BLaER1 (cell line): ENCODE measurements around the gene PRAMEF12.
"Not testable (repeated sequence)": the region's sequence is repeated elsewhere in the genome, so short reads cannot be mapped to it uniquely, and the experiment has no call there.

Experiments
- H3K27ac ChIP-seq: shearing (Covaris generic); formaldehyde crosslinking; 2 replicates; pipeline ENCODE4 v1.8.1; 2022
- H3K27me3 ChIP-seq: shearing (Covaris generic); formaldehyde crosslinking; 2 replicates; pipeline ENCODE4 v1.8.1; 2022
- H3K36me3 ChIP-seq: shearing (Covaris generic); formaldehyde crosslinking; 2 replicates; pipeline ENCODE4 v1.8.1; 2022
- H3K4me1 ChIP-seq: shearing (Covaris generic); formaldehyde crosslinking; 2 replicates; pipeline ENCODE4 v1.8.1; 2022
- H3K4me2 ChIP-seq: shearing (Covaris generic); formaldehyde crosslinking; 2 replicates; pipeline ENCODE4 v1.8.1; 2022
- H3K4me3 ChIP-seq: shearing (Covaris generic); formaldehyde crosslinking; 2 replicates; pipeline ENCODE4 v1.8.1; 2022
- H3K9ac ChIP-seq: shearing (Covaris generic); formaldehyde crosslinking; 2 replicates; pipeline ENCODE4 v1.8.1; 2022
- H3K9me3 ChIP-seq: shearing (Covaris generic); formaldehyde crosslinking; 2 replicates; pipeline ENCODE4 v1.8.1; 2022
- H4K20me1 ChIP-seq: shearing (Covaris generic); formaldehyde crosslinking; 2 replicates; pipeline ENCODE4 v1.8.1; 2022
- Cebpa-rat ChIP-seq: shearing (Covaris generic); IDR thresholded peaks from 2 replicates; pipeline ENCODE4 v1.8.1; 2022

PRAMEF12 gene

DNA sequence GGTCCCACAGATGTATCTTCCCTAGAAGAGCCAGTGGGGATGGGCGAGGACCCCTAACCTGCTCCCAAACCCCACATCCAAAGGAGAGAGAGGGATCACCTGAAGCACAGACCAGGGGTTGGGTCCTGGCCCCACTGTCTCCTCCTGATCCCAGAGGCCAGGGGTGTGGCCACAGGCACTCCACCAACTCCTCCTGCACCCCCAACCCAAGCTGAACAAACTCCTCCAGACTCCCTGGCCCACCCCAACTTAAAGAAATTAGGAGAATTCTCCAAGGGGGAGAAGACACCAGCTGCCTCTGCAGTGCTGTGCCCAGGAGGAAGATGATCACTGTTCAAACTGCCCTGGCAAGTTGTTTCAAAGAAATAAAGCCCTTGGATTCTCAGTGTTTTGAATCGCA, 4.5 kb upstream of the PRAMEF12 start:
- Histone ChIP-seq H3K4me3 (no peak overlapping the region), H3K4me2 (no peak overlapping the region), H3K9ac (no peak overlapping the region), H3K9me3 (no peaks in the 10 kb centered on the region), H3K27me3 (no peaks in the 10 kb centered on the region), H3K27ac (no peak overlapping the region), H3K36me3 (no peaks in the 10 kb centered on the region), H3K4me1 (no peaks in the 10 kb centered on the region), H4K20me1 (no peaks in the 10 kb centered on the region)
- no peak for TF ChIP-seq Cebpa-rat

DNA sequence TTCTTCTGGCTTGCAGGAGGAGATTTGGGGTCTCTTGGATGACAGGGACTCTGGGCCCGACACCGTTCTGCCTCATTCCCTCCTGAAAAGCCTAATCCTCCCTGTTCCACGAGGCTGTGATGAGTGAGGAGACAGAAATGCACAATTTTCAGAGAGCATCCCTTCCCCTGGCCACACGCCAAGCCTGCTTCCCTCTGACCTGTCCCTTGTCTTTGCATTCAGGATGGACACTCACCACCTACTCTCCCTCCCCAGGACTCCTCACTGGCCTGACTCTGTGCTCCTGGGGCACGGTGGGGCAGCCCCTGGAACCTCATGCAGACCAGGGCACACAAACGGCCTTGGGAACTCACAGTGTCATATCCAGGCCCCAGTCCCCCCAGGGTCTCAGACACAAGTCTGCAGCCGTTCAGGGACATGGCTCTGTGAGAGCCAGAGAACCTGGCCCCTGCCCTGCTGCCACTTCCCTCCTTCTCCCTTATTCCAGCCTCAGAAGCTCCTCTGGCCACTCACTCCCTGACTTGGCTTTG, 3.5 kb upstream of the PRAMEF12 start:
- H3K4me2 ChIP-seq: no peak overlapping the region
- H3K9ac ChIP-seq: no peak overlapping the region
- no peaks in the 10 kb centered on the region for H3K27me3 ChIP-seq
- no peaks in the 10 kb centered on the region for H3K36me3 ChIP-seq
- H3K9me3 ChIP-seq: no peaks in the 10 kb centered on the region
- TF ChIP-seq Cebpa-rat: no peak
- H4K20me1 ChIP-seq: no peaks in the 10 kb centered on the region
- H3K4me1 ChIP-seq: no peaks in the 10 kb centered on the region
- no peak overlapping the region for H3K4me3 ChIP-seq
- no peak overlapping the region for H3K27ac ChIP-seq

DNA sequence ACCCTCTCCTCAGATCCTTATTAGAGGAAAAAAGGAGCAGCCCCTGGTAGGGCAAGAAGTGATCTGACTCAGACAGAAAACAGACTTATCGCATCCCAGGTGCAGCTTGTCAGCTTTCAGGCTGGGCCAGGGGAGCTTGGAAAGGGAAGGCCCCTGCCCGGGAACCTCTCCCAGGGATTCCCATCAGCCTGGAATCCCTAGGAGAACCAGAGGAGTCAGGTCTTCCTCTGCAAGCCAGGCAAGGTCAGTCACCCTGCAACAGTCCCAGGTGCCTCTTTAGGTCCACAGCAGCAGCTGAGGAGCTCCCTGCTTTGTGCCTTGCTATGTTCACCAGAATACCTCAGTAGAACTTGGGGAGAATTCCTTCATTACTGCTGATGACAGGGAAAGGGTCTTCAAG, 2.9 kb upstream of the PRAMEF12 start:
- no peaks in the 10 kb centered on the region for H3K27me3 ChIP-seq
- H3K27ac ChIP-seq: no peak overlapping the region
- H3K36me3 ChIP-seq: no peaks in the 10 kb centered on the region
- no peak overlapping the region for H3K9ac ChIP-seq
- H3K9me3 ChIP-seq: no peaks in the 10 kb centered on the region
- H3K4me3 ChIP-seq: no peak overlapping the region
- no peaks in the 10 kb centered on the region for H4K20me1 ChIP-seq
- H3K4me2 ChIP-seq: no peak overlapping the region
- TF ChIP-seq Cebpa-rat: no peak
- no peaks in the 10 kb centered on the region for H3K4me1 ChIP-seq

DNA sequence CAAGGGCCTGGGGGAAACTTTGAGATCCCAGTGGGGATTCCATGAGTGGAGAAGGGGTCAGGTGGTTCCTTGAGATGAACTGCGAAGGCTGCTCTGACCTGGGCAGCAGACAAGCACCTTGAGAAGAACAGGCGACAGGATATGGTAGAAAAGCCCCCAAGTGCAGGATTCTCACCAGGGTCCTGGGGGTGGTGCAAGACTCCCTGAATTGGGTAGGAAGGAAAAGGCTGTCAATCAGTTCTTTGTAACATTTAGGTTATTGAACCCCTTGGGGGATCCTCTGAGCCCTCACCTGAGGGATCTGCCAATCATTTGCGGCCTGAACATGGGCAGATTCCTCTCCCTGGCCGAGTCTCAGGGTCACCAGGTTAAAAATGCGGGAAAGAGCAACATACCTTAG, 2.4 kb upstream of the PRAMEF12 start:
- Histone ChIP-seq H4K20me1 (no peaks in the 10 kb centered on the region), H3K9ac (no peak overlapping the region), H3K4me2 (no peak overlapping the region), H3K36me3 (no peaks in the 10 kb centered on the region), H3K4me1 (no peaks in the 10 kb centered on the region), H3K27me3 (no peaks in the 10 kb centered on the region), H3K27ac (no peak overlapping the region), H3K4me3 (no peak overlapping the region), H3K9me3 (no peaks in the 10 kb centered on the region)
- no peak for TF ChIP-seq Cebpa-rat

DNA sequence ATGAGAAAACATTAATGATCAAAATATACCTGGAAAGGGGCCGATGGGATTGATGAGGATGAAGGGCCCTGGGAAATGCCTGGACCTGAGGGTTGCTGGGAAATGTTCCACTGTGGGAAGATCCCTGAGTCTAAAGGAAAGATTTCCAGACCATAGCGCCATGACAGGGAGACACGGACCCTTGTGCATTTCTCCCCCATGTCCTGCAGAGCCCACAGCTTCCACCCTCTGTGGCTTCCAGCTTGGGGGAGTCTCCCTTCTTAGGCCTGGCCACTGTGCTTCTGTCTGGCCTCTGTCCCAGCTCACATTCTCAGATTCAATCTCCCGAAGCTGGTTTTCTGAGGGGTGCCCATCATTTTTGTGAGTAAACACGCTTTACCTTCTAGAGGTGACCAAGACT, 1.0 kb upstream of the PRAMEF12 start:
- H3K27me3 ChIP-seq: no peaks in the 10 kb centered on the region
- TF ChIP-seq Cebpa-rat: no peak

DNA sequence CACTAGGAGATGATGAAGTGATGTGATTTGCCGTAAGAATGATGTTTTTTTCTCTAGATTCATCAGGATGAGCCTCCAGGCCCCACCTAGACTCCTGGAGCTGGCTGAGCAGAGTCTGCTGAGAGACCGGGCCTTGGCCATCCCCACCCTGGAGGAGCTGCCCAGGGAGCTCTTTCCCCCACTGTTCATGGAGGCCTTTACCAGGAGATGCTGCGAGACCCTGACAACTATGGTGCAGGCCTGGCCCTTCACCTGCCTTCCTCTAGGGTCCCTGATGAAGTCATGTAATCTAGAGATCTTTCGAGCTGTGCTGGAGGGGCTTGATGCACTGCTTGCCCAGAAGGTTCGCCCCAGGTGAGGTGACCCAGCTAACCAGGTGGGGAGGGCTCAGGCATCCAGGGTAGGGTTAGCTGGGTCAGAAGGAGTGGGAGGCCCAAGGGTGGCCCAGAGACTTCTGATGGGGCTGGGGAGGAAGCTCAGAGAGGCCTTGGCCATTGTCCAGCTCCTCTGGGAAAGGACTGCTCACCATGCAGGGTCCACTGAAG, 1.3 kb downstream of the PRAMEF12 start:
- Histone ChIP-seq H3K9me3 (no peaks in the 10 kb centered on the region), H3K9ac (no peak overlapping the region), H3K4me1 (no peaks in the 10 kb centered on the region), H3K27ac (no peak overlapping the region), H4K20me1 (no peaks in the 10 kb centered on the region), H3K27me3 (no peaks in the 10 kb centered on the region), H3K36me3 (no peaks in the 10 kb centered on the region), H3K4me3 (no peak overlapping the region), H3K4me2 (no peak overlapping the region)
- TF ChIP-seq Cebpa-rat: no peak

More for the DNA sequence above, 1.0 kb upstream of the PRAMEF12 start:
- no peaks in the 10 kb centered on the region for H3K36me3 ChIP-seq
- H3K4me2 ChIP-seq: no peak overlapping the region
- no peaks in the 10 kb centered on the region for H4K20me1 ChIP-seq
- no peaks in the 10 kb centered on the region for H3K4me1 ChIP-seq
- no peak overlapping the region for H3K27ac ChIP-seq
- H3K4me3 ChIP-seq: no peak overlapping the region
- no peaks in the 10 kb centered on the region for H3K9me3 ChIP-seq
- H3K9ac ChIP-seq: no peak overlapping the region

DNA sequence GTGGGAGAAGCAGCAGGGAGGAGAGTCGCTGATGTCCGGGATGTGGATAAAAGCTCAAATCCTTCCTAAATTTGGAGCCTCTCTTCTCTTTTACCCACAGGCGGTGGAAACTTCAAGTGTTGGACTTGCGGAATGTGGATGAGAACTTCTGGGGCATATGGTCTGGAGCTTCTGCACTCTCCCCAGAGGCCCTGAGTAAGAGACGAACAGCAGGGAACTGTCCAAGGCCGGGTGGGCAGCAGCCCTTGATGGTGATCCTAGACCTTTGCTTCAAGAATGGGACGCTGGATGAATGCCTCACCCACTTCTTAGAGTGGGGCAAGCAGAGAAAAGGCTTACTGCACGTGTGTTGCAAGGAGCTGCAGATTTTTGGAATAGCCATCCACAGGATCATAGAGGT, 1.9 kb downstream of the PRAMEF12 start:
- Histone ChIP-seq H3K4me3 (no peak overlapping the region), H3K27ac (no peak overlapping the region), H3K4me1 (no peaks in the 10 kb centered on the region), H3K9ac (no peak overlapping the region), H4K20me1 (no peaks in the 10 kb centered on the region), H3K27me3 (no peaks in the 10 kb centered on the region), H3K9me3 (no peaks in the 10 kb centered on the region), H3K4me2 (no peak overlapping the region), H3K36me3 (no peaks in the 10 kb centered on the region)
- TF ChIP-seq Cebpa-rat: no peak

DNA sequence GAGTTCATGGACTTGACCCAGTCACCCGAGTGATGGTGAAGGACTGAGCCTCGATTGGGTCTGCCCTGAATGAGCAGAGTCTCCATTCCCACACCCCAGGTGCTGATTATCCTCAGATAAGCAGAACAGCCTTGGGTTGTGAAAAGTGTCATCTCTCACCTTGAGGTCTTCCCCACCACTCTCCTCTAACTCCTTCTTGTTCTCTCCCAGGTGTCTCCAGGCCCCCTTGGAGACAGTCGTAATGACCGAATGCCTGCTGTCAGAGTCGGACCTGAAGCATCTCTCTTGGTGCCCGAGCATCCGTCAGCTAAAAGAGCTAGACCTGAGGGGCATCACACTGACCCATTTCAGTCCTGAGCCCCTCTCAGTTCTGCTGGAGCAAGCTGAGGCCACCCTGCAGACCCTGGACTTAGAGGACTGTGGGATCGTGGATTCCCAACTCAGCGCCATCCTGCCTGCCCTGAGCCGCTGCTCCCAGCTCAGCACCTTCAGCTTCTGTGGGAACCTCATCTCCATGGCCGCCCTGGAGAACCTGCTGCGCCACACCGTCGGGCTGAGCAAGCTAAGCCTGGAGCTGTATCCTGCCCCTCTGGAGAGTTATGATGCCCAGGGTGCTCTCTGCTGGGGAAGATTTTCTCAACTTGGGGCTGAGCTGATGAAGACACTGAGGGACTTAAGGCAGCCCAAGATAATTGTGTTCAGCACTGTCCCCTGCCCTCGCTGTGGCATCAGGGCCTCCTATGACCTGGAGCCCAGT, 3.4 kb downstream of the PRAMEF12 start:
- no peak overlapping the region for H3K27ac ChIP-seq

DNA sequence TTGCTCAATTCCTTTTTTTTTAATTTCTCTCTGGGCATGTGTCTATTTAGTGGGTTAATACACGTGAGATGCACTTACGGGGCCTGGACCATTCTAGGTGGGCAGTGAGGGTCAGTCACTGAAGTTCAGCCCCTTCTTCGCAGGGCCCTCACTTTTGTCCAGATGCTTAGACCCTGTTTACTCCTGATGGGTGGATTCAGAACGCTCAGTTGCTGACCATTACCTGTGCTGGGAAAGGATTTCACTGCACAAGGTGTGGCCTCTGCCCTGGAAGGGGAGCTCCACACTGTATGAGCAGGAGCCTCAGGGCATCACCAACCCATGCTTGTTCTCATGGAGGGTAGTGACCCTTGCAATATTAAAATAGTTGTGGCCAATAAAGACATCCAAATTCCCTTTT, 4.5 kb downstream of the PRAMEF12 start:
- Histone ChIP-seq H4K20me1 (no peaks in the 10 kb centered on the region), H3K36me3 (no peaks in the 10 kb centered on the region), H3K9ac (no peak overlapping the region), H3K27ac (no peak overlapping the region), H3K4me1 (no peaks in the 10 kb centered on the region), H3K4me3 (no peak overlapping the region), H3K27me3 (no peaks in the 10 kb centered on the region), H3K9me3 (no peaks in the 10 kb centered on the region), H3K4me2 (no peak overlapping the region)
- TF ChIP-seq Cebpa-rat: no peak

More for the DNA sequence above, 3.4 kb downstream of the PRAMEF12 start:
- no peak for TF ChIP-seq Cebpa-rat
- Histone ChIP-seq H3K9ac (no peak overlapping the region), H3K9me3 (no peaks in the 10 kb centered on the region), H3K4me2 (no peak overlapping the region), H4K20me1 (no peaks in the 10 kb centered on the region), H3K4me3 (no peak overlapping the region), H3K4me1 (no peaks in the 10 kb centered on the region), H3K36me3 (no peaks in the 10 kb centered on the region), H3K27me3 (no peaks in the 10 kb centered on the region)

DNA sequence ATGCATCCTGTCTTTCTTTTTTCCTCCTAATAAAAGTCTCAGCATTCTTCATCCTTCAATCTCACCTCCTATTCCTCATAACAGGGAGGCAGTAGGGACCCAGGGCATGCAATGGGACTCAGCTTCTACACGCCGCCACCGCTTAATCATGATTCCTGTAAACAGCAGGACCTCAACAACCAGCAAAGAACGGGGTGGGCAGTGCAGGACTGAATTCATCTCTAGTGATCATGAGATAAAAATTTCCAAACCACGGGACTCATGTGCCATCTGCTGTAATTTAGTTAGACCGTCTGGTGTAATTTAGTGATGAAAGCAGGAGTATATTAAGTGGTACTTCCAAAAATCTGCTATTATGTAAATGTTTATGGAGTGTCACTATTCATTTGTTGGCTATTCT, 5.4 kb downstream of the PRAMEF12 start:
- H3K36me3 ChIP-seq: no peaks in the 10 kb centered on the region
- TF ChIP-seq Cebpa-rat: no peak
- no peaks in the 10 kb centered on the region for H4K20me1 ChIP-seq
- H3K4me3 ChIP-seq: no peak overlapping the region
- peaks cover under 1% of the 10 kb centered on the region for H3K9me3 ChIP-seq
- no peak overlapping the region for H3K27ac ChIP-seq
- H3K4me1 ChIP-seq: no peaks in the 10 kb centered on the region
- no peaks in the 10 kb centered on the region for H3K27me3 ChIP-seq
- no peak overlapping the region for H3K9ac ChIP-seq
- H3K4me2 ChIP-seq: no peak overlapping the region

DNA sequence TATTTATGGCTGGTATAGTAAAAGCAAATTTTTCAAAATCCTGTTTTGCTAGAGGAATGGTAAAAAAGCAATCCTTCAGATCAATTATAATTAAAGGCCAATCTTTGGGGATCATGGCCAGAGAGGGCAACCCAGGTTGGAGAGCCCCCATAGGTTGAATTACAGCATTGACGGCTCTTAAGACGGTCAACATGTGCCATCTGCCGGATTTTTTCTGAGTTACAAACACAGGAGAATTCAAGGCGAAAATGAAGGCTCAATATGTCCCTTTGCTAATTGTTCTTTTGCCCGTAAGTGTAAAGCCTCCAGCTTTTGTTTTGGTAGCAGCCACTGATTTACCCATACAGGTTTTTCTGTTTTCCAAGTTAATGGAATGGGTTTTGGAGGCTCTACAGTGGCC, 8.0 kb downstream of the PRAMEF12 start:
- H3K36me3 ChIP-seq, H3K4me1 ChIP-seq, H4K20me1 ChIP-seq, H3K27me3 ChIP-seq, H3K27ac ChIP-seq, H3K9ac ChIP-seq, H3K4me2 ChIP-seq, H3K4me3 ChIP-seq: not testable (repeated sequence)
- H3K9me3 ChIP-seq: peaks cover 24% of the 10 kb centered on the region

DNA sequence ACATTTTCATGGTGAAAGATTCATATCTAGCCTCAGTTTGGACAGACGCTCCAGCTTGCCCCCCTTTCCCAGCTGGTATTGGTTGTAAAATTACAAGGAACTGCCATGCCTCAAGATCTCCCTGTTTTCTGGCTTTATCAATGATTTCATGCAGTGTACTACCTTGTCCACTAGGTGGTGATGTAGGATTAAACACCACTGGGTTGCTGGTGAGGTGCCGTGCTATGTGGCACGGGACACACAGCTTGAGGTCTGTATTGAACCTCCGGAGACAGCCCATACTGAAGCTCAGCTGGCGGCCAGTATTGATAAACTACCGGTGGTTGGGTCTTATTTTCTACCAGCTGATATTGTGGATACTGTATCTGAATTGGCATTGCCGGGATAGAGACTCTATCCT, 10.2 kb downstream of the PRAMEF12 start:
- H3K9ac ChIP-seq, H3K4me3 ChIP-seq, H3K27me3 ChIP-seq, H3K4me1 ChIP-seq, H3K36me3 ChIP-seq, H4K20me1 ChIP-seq, H3K4me2 ChIP-seq, H3K27ac ChIP-seq: not testable (repeated sequence)
- H3K9me3 ChIP-seq: peaks cover 24% of the 10 kb centered on the region

DNA sequence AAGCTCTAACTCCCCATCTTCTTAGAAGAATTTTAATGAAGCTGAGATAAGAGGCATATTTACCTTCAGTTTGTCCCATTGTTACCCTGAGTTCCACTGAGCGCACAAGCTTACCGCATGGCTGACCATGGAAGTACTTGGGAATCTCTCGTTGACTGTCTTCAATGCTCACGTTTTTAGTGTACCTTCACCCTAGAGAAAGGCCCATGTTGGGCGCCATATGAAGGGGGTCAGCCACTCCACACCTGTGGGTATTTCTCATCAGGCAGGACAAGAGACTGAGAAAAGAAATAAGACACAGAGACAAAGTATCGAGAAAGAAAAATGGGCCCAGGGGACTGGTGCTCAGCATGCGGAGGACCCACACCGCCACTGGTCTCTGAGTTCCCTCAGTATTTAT, 11.2 kb downstream of the PRAMEF12 start:
- not testable (repeated sequence) for H3K4me2 ChIP-seq, H3K4me1 ChIP-seq, H3K9ac ChIP-seq, H3K27ac ChIP-seq, H4K20me1 ChIP-seq, H3K27me3 ChIP-seq, H3K36me3 ChIP-seq, H3K4me3 ChIP-seq
- H3K9me3 ChIP-seq: peaks cover 24% of the 10 kb centered on the region

DNA sequence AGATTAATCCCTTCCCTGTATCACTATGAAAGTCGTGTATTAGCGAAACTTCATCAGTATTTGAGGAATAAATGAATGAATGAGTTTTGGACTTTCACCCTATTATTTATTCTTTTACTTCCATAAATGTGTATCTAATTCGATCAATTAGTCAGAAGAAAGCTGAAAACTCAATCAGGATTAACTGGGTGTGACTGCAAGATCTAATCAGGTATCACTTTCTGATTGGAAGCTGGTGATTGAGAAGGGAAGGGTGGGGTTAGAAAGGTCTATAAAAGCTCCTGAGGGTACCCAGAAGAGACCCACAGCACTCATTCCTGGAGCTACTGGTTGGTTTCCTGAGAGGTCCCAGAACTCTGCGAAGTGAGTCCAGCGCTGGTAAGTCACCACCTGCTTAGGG, 17.6 kb downstream of the PRAMEF12 start, which contains the start of gene PRAMEF1:
PRAMEF1 (plus strand) TSS at position 301 of the 400 bp plus-strand sequence. CDS start 1,831 bp downstream, outside the sequence.
- not testable (repeated sequence) for H3K4me2 ChIP-seq, H3K36me3 ChIP-seq, H3K9me3 ChIP-seq, H3K27ac ChIP-seq, H4K20me1 ChIP-seq, H3K4me1 ChIP-seq, H3K4me3 ChIP-seq, H3K27me3 ChIP-seq, H3K9ac ChIP-seq
